Psoas muscle (tissue), 8 donors: Measurements from ENCODE around the gene LRFN2. TPM values are rescaled to one million over a fixed set of nuclear protein-coding genes. Genes with fewer than 3 reads are reported as not detected.

Source experiments
- ATAC-seq, 4 donors: fragments of 200-7000 bp; cut with Tn5 transposase; one replicate each; pipeline ENCODE4 v1.9.1; 2020; ENCODE audit warnings: moderate library complexity in 3 of 4, mild to moderate bottlenecking in 2 of 4
- DNase-seq, 2 donors: peaks; one replicate each; pipeline ENCODE4 v3.0.0-alpha.2; 2020
- H3K27ac ChIP-seq: fragments of 200-600 bp; one replicate; pipeline ENCODE4 v1.8.0; 2022
- H3K27me3 ChIP-seq, 3 donors: fragments of 200-600 bp in 1 of 3; one replicate each; pipeline versions ENCODE4 v1.6.1 to v1.8.0; 2013 to 2022; ENCODE audit warnings: low read length in 2 of 3, mild to moderate bottlenecking in 2 of 3, moderate library complexity in 1 of 3; ENCODE audit not compliant: insufficient read depth in 3 of 3
- H3K36me3 ChIP-seq, 2 donors: fragments of 200-600 bp in 1 of 2; one replicate each; pipeline versions ENCODE4 v1.6.1 to v1.8.0; 2013 to 2022; ENCODE audit warnings: low read depth in 1 of 2, mild to moderate bottlenecking in 1 of 2, moderate library complexity in 1 of 2; ENCODE audit not compliant: insufficient read depth in 1 of 2
- H3K4me1 ChIP-seq: fragments of 200-600 bp; one replicate; pipeline ENCODE4 v1.8.0; 2022
- H3K4me3 ChIP-seq: fragments of 200-600 bp; one replicate; pipeline ENCODE4 v1.8.0; 2022; ENCODE audit warnings: mild to moderate bottlenecking
- H3K9me3 ChIP-seq: fragments of 200-600 bp; one replicate; pipeline ENCODE4 v1.8.0; 2022
- WGBS, 3 donors: extraction: QIAGEN DNeasy Blood & Tissue Kit; methylation state at CpG; one replicate each; pipeline versions ENCODE4 v1.1.6 to v1.1.7; 2013; 5-methylcytosine and 5-hydroxymethylcytosine counted together
- intact Hi-C, 2 donors: fragments of 100-400 bp; cut with DNase I; formaldehyde crosslinking; loops; one replicate each; pipeline versions ENCODE4 v1.11.0 to v1.14.2; 2022
- polyA plus RNA-seq, 3 donors: library from polyadenylated mRNA; stranded (reverse); fragments of 200-250 nt; gene quantifications; one replicate each; pipeline ENCODE4 v1.2.3, GENCODE V29; 2013
- total RNA-seq, 4 donors: library from RNA; stranded (reverse); fragmentation: NEBNext Ultra II Directional in 2 of 4; extraction: Animal tissue kit (Norgen Biotek cat#: 25700) in 2 of 4; gene quantifications; one replicate each; pipeline versions ENCODE4 v1.2.1 to v1.2.4, GENCODE V29; 2021 to 2023
- TF ChIP-seq, protein P1 (sequence below): fragments of 200-600 bp; IDR thresholded peaks from one replicate; pipeline ENCODE4 v1.8.0; 2022; ENCODE audit warnings: antibody characterized with exemption
- donor health status: healthy with polysubstance abuse.
- donor health status: DM: no; HTN: no; CAD: no; lungs with moderate emphysema.
- donor health status: Bipolar disorder and iron deficiency.
- donor health status: healthy.
- donor health status: DM: yes; HTN: yes; CAD: no.
- donor health status: DM: no; HTN: no; CAD: no.
- donor health status: DM: no; HTN: no; CAD: no.
- donor health status: DM: yes; HTN: yes; CAD: no.

The LRFN2 gene
- total and polyA plus RNA-seq, 7 donors, result 0.06 TPM; not detected in 6

- 69 to 76% (median 75%) methylated on average over 1 of the region's 1 CpG for WGBS, 3 donors
- H3K27ac ChIP-seq, result no peak overlapping the region
- peaks cover 36% of the 10 kb centered on the region for H3K4me1 ChIP-seq
- intact Hi-C loops, result no loop called here
- H3K4me3 ChIP-seq, result no peak overlapping the region
- H3K9me3 ChIP-seq, result no peaks in the 10 kb centered on the region
- no peaks in the 10 kb centered on the region for H3K27me3 ChIP-seq
- DNase-seq (no peak), ATAC-seq (no peak)
- no peaks in the 10 kb centered on the region for H3K36me3 ChIP-seq
- TF ChIP-seq, protein P1, sequence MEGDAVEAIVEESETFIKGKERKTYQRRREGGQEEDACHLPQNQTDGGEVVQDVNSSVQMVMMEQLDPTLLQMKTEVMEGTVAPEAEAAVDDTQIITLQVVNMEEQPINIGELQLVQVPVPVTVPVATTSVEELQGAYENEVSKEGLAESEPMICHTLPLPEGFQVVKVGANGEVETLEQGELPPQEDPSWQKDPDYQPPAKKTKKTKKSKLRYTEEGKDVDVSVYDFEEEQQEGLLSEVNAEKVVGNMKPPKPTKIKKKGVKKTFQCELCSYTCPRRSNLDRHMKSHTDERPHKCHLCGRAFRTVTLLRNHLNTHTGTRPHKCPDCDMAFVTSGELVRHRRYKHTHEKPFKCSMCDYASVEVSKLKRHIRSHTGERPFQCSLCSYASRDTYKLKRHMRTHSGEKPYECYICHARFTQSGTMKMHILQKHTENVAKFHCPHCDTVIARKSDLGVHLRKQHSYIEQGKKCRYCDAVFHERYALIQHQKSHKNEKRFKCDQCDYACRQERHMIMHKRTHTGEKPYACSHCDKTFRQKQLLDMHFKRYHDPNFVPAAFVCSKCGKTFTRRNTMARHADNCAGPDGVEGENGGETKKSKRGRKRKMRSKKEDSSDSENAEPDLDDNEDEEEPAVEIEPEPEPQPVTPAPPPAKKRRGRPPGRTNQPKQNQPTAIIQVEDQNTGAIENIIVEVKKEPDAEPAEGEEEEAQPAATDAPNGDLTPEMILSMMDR, result no peak
These were observed 165.1 kb downstream of the LRFN2 start for GRCh38 chr6:40422046-40422445.

- intact Hi-C loops, result loop anchor here in 1 of 2 donors (10.0 kb wide), 1 partner anchor 165 kb away; the partner anchor contains the start of gene LRFN2
- no peak for ATAC-seq
- no peak overlapping the region for H3K4me3 ChIP-seq
These were observed 167.0 kb downstream of the LRFN2 start for GRCh38 chr6:40419946-40420728.

GRCh38 chr6:40419377-40419776, 167.8 kb downstream of the LRFN2 start:
- no peak overlapping the region for H3K27ac ChIP-seq
- 82 to 95% (median 95%) methylated on average over 1 of the region's 1 CpG for WGBS, 3 donors
- TF ChIP-seq, protein P1, result no peak
- ATAC-seq (peak; percentile 89 to 91 (median 90)), DNase-seq (peak; percentile 27 to 70)
- no peaks in the 10 kb centered on the region for H3K9me3 ChIP-seq
- no peaks in the 10 kb centered on the region for H3K36me3 ChIP-seq
- no peaks in the 10 kb centered on the region for H3K27me3 ChIP-seq
- intact Hi-C loops, result loop anchor here in 1 of 2 donors (10.0 kb wide), 1 partner anchor 165 kb away; the partner anchor contains the start of gene LRFN2
- H3K4me1 ChIP-seq, result peaks cover 27% of the 10 kb centered on the region
- no peak overlapping the region for H3K4me3 ChIP-seq

More at GRCh38 chr6:40419946-40420728, 167.0 kb downstream of the LRFN2 start:
- no peaks in the 10 kb centered on the region for H3K27me3 ChIP-seq
- H3K36me3 ChIP-seq, result no peaks in the 10 kb centered on the region
- no peaks in the 10 kb centered on the region for H3K9me3 ChIP-seq
- TF ChIP-seq, protein P1, result no peak
- H3K27ac ChIP-seq, result no peak overlapping the region
- no peak for DNase-seq
- WGBS, 3 donors, result 82 to 94% (median 88%) methylated on average over 17 of the region's 17 CpGs
- H3K4me1 ChIP-seq, result peaks cover 27% of the 10 kb centered on the region

DNA sequence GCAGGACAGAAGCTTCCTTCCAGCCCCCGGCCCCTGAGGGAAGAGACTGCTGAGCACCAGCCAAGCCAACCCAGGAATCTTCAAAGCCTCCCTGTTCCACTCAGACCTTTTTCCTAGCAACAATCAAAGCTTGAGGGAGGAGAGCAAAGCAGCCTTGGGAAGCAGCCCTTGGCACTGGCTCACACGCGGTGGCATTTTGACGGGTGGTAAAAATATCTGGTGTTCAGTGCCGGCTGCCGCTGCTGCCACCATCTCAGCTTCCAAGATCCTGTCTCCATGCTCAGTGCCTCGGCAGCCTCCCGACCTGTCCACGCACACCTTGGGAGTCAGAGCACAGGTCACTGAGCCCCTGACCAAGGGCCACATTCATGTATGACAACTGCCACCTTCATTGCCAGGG, 170.1 kb downstream of the LRFN2 start:
- no peak overlapping the region for H3K4me3 ChIP-seq
- ATAC-seq, result peak; percentile 42 to 84 (median 69)

More for the DNA sequence above, 170.1 kb downstream of the LRFN2 start:
- Histone ChIP-seq H3K36me3 (no peaks in the 10 kb centered on the region), H3K4me1 (peaks cover 27% of the 10 kb centered on the region), H3K27me3 (no peaks in the 10 kb centered on the region), H3K9me3 (no peaks in the 10 kb centered on the region), H3K27ac (no peak overlapping the region)
- 30 to 35% (median 33%) methylated on average over 9 of the region's 9 CpGs for WGBS, 3 donors
- DNase-seq, result peak in 1 of 2 donors; percentile 69
- intact Hi-C loops, result loop anchor here in 1 of 2 donors (10.0 kb wide), 1 partner anchor 168 kb away; the partner anchor contains the start of gene LRFN2
- TF ChIP-seq, protein P1, result no peak
